Mesendoderm (in vitro differentiated cells): ENCODE measurements around the gene VAMP1.

Experiments used
- DNase-seq: peaks from one replicate; pipeline ENCODE4 v3.0.0; 2013
- H2AK5ac ChIP-seq: 2 replicates; pipeline ENCODE4 v1.6.1; 2013; ENCODE audit warnings: low read length, inconsistent platforms
- H2BK120ac ChIP-seq: 2 replicates; pipeline ENCODE4 v1.6.1; 2013; ENCODE audit warnings: low read depth, mild to moderate bottlenecking, low read length, moderate library complexity, mixed read lengths
- H2BK15ac ChIP-seq: replicated peaks from 2 replicates; pipeline ENCODE4 v1.6.1; 2013; ENCODE audit warnings: low read depth, mild to moderate bottlenecking, moderate library complexity
- H2BK5ac ChIP-seq: 2 replicates; pipeline ENCODE4 v1.6.1; 2013; ENCODE audit warnings: low read length, inconsistent platforms
- H3K18ac ChIP-seq: 2 replicates; pipeline ENCODE4 v1.6.1; 2013; ENCODE audit warnings: mild to moderate bottlenecking, low read length, mixed read lengths
- H3K23ac ChIP-seq: one replicate; pipeline ENCODE4 v1.6.1; 2013; ENCODE audit warnings: low read length
- H3K27ac ChIP-seq: 2 replicates; pipeline ENCODE4 v1.5.1; 2013; ENCODE audit warnings: low read depth, mild to moderate bottlenecking, inconsistent platforms, low read length, moderate library complexity
- H3K27me3 ChIP-seq: 2 replicates; pipeline ENCODE4 v1.6.1; 2013; ENCODE audit warnings: low read length, control low read depth, mild to moderate bottlenecking, inconsistent platforms; ENCODE audit not compliant: insufficient read depth, poor library complexity
- H3K36me3 ChIP-seq: 2 replicates; pipeline ENCODE4 v1.6.1; 2013; ENCODE audit warnings: low read length, inconsistent platforms; ENCODE audit not compliant: control insufficient read depth, insufficient read depth
- H3K4ac ChIP-seq: one replicate; pipeline ENCODE4 v1.6.1; 2013; ENCODE audit warnings: low read depth, mild to moderate bottlenecking, low read length, moderate library complexity
- H3K4me1 ChIP-seq: 2 replicates; pipeline ENCODE4 v1.6.1; 2013; ENCODE audit warnings: low read depth, low read length, inconsistent platforms; ENCODE audit not compliant: control insufficient read depth
- H3K4me2 ChIP-seq: 2 replicates; pipeline ENCODE4 v1.6.1; 2013; ENCODE audit warnings: low read length
- H3K4me3 ChIP-seq: 2 replicates; pipeline ENCODE4 v1.5.1; 2013; ENCODE audit warnings: mild to moderate bottlenecking, low read length
- H3K56ac ChIP-seq: one replicate; pipeline ENCODE4 v1.6.1; 2013; ENCODE audit warnings: low read length
- H3K79me1 ChIP-seq: 2 replicates; pipeline ENCODE4 v1.6.1; 2013; ENCODE audit warnings: low read length, inconsistent platforms
- H3K79me2 ChIP-seq: 2 replicates; pipeline ENCODE4 v1.6.1; 2013; ENCODE audit warnings: mild to moderate bottlenecking, low read length; ENCODE audit not compliant: control insufficient read depth, insufficient read depth
- H3K9ac ChIP-seq: 2 replicates; pipeline ENCODE4 v1.6.1; 2013; ENCODE audit warnings: low read length, inconsistent platforms
- H4K5ac ChIP-seq: one replicate; pipeline ENCODE4 v1.6.1; 2013; ENCODE audit warnings: low read length
- H4K8ac ChIP-seq: one replicate; pipeline ENCODE4 v1.6.1; 2013; ENCODE audit warnings: low read depth, mild to moderate bottlenecking, control low read depth, low read length, moderate library complexity
- WGBS: extraction: QIAGEN DNeasy Blood & Tissue Kit; methylation state at CpG from one replicate; pipeline ENCODE4 v1.1.7; 2013; ENCODE audit warnings: low lambda C conversion rate, missing lambda C conversion rate; ENCODE audit not compliant: insufficient coverage; ENCODE audit errors: extremely low coverage; 5-methylcytosine and 5-hydroxymethylcytosine counted together

Gene VAMP1

DNA sequence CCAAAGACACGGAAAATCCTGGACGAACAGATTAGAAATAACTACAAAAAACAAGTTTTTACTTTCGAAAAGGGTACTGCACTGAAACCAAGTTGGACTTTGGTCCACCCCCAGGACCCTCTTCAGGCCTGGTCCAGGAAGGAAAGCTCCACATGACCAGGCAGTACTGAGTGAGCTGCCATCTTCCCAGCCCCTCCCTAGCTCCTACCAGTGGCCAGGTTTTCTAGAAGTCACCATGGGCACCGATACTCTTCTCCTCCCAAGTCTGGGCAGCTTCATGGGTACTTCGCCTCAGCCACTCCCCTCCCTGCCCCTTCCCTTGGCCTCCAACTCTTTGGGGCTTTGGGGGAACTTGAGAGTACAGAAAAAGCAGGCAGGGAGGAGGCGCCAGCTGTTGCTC lies 6.6 kb downstream of the VAMP1 start:
- Histone ChIP-seq H2BK5ac (no peak overlapping the region), H3K4me2 (no peak overlapping the region), H3K18ac (no peak overlapping the region), H4K8ac (no peak overlapping the region), H3K23ac (no peak overlapping the region), H3K27me3 (no peaks in the 10 kb centered on the region), H3K79me2 (peaks cover 2% of the 10 kb centered on the region), H2BK15ac (no peak overlapping the region), H3K79me1 (peaks cover 5% of the 10 kb centered on the region), H2AK5ac (no peak overlapping the region), H3K4ac (no peak overlapping the region), H3K36me3 (peaks cover 14% of the 10 kb centered on the region), H3K27ac (no peak overlapping the region), H2BK120ac (no peak overlapping the region), H3K56ac (no peak overlapping the region), H4K5ac (no peak overlapping the region), H3K4me3 (no peak overlapping the region), H3K9ac (no peak overlapping the region), H3K4me1 (no peaks in the 10 kb centered on the region)
- no CpG with 5 or more reads among the region's 6 CpGs for WGBS
- DNase-seq = no peak

GRCh38 chr12:6463216-6463615 lies 7.3 kb downstream of the VAMP1 start:
- Histone ChIP-seq H3K23ac (no peak overlapping the region), H3K27me3 (no peaks in the 10 kb centered on the region), H2BK15ac (no peak overlapping the region), H4K8ac (no peak overlapping the region), H2AK5ac (no peak overlapping the region), H2BK5ac (no peak overlapping the region), H3K27ac (no peak overlapping the region), H3K36me3 (peaks cover 14% of the 10 kb centered on the region), H3K9ac (no peak overlapping the region), H3K79me1 (peaks cover 2% of the 10 kb centered on the region), H4K5ac (no peak overlapping the region), H3K4ac (no peak overlapping the region), H3K79me2 (no peaks in the 10 kb centered on the region), H2BK120ac (no peak overlapping the region), H3K18ac (no peak overlapping the region), H3K56ac (no peak overlapping the region), H3K4me1 (no peaks in the 10 kb centered on the region), H3K4me3 (no peak overlapping the region), H3K4me2 (no peak overlapping the region)
- no CpG with 5 or more reads among the region's 7 CpGs for WGBS
- no peak for DNase-seq

- no peak overlapping the region for H3K56ac ChIP-seq
- H2BK120ac ChIP-seq = no peak overlapping the region
- H3K4me1 ChIP-seq = no peaks in the 10 kb centered on the region
- H3K27ac ChIP-seq = no peak overlapping the region
- no peak overlapping the region for H2BK15ac ChIP-seq
- WGBS = no CpG with 5 or more reads among the region's 14 CpGs
- H3K9ac ChIP-seq = no peak overlapping the region
- DNase-seq = no peak
- H2BK5ac ChIP-seq = no peak overlapping the region
- H3K23ac ChIP-seq = no peak overlapping the region
- no peak overlapping the region for H4K8ac ChIP-seq
- no peak overlapping the region for H3K4me3 ChIP-seq
- no peak overlapping the region for H3K4me2 ChIP-seq
- no peaks in the 10 kb centered on the region for H3K79me2 ChIP-seq
- no peak overlapping the region for H3K18ac ChIP-seq
- H4K5ac ChIP-seq = no peak overlapping the region
- H2AK5ac ChIP-seq = no peak overlapping the region
- H3K79me1 ChIP-seq = no peaks in the 10 kb centered on the region
- no peak overlapping the region for H3K4ac ChIP-seq
- H3K27me3 ChIP-seq = no peaks in the 10 kb centered on the region
- peaks cover 14% of the 10 kb centered on the region for H3K36me3 ChIP-seq
These were observed 8.1 kb downstream of the VAMP1 start for GRCh38 chr12:6462234-6462995.

DNA sequence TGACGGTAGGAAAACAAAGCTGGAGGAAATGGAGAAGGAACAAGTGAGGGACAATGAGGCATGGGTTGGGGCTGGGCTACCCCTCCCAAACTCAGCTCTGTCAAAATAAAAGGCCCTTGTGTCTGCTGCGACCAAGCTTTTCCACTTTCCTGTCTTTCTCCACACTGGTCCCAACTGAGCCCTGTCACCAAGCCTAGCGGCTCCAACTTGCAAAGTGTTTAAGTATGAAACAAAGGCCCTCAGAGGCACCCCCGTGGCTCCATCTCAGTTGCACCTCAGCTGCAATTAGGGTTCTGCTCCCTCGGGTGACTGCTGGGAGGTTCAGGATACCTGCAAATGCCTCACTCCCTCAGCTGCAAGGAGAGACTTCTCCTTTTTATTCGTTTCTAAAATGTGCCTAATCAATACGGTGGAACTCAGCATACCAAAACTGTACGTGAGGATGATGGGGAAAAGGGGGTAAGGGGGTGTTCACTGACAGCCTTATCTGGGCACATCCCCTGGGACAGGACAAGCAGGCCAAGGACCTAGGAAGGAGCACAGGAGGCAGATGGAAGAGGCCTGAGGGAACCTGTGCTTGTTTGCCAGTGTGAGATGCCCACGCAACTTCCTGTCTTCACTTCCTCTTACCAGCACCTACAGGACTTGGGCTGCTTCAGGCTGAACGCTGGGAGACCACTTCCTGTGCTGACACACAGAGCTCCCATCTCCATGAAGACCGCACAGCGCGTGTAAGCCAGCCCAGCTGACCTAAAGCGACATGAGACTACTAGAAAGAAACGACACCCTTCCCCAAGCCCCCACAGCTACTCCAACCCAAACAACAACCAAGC lies 8.9 kb downstream of the VAMP1 start:
- no peak overlapping the region for H3K56ac ChIP-seq
- H3K79me1 ChIP-seq = no peaks in the 10 kb centered on the region
- no peak overlapping the region for H3K9ac ChIP-seq
- no peak for DNase-seq
- H3K79me2 ChIP-seq = no peaks in the 10 kb centered on the region
- H4K8ac ChIP-seq = no peak overlapping the region
- no peak overlapping the region for H3K18ac ChIP-seq
- no peak overlapping the region for H3K27ac ChIP-seq
- H3K23ac ChIP-seq = no peak overlapping the region
- no peak overlapping the region for H3K4me2 ChIP-seq
- H4K5ac ChIP-seq = no peak overlapping the region
- no peaks in the 10 kb centered on the region for H3K27me3 ChIP-seq
- H2BK120ac ChIP-seq = no peak overlapping the region
- H3K4me1 ChIP-seq = no peaks in the 10 kb centered on the region
- no peak overlapping the region for H3K4ac ChIP-seq
- no CpG with 5 or more reads among the region's 15 CpGs for WGBS
- no peak overlapping the region for H3K4me3 ChIP-seq
- peaks cover 14% of the 10 kb centered on the region for H3K36me3 ChIP-seq
- H2BK5ac ChIP-seq = no peak overlapping the region
- no peak overlapping the region for H2AK5ac ChIP-seq
- H2BK15ac ChIP-seq = no peak overlapping the region

GRCh38 chr12:6460751-6461371 lies 9.6 kb downstream of the VAMP1 start:
- no peaks in the 10 kb centered on the region for H3K79me1 ChIP-seq
- no peak overlapping the region for H3K4ac ChIP-seq
- no peak overlapping the region for H3K27ac ChIP-seq
- H2BK120ac ChIP-seq = no peak overlapping the region
- no peaks in the 10 kb centered on the region for H3K4me1 ChIP-seq
- H2BK5ac ChIP-seq = no peak overlapping the region
- no peak overlapping the region for H3K18ac ChIP-seq
- no peak overlapping the region for H4K5ac ChIP-seq
- H3K4me2 ChIP-seq = no peak overlapping the region
- H2BK15ac ChIP-seq = no peak overlapping the region
- no peak for DNase-seq
- no peak overlapping the region for H2AK5ac ChIP-seq
- no peak overlapping the region for H3K4me3 ChIP-seq
- H3K27me3 ChIP-seq = no peaks in the 10 kb centered on the region
- H3K23ac ChIP-seq = no peak overlapping the region
- H3K79me2 ChIP-seq = no peaks in the 10 kb centered on the region
- H3K9ac ChIP-seq = no peak overlapping the region
- H4K8ac ChIP-seq = no peak overlapping the region
- WGBS = no CpG with 5 or more reads among the region's 10 CpGs
- peaks cover 14% of the 10 kb centered on the region for H3K36me3 ChIP-seq
- H3K56ac ChIP-seq = no peak overlapping the region
